IMR-90 (cell line): Measurements from ENCODE around the gene DPYSL3. TPM values are rescaled to one million over a fixed set of nuclear protein-coding genes. Genes with fewer than 3 reads are reported as not detected.

Experiments
- ATAC-seq: fragments of 200-7000 bp; cut with Tn5 transposase; 2 replicates; pipeline ENCODE4 v1.9.1; 2020; ENCODE audit warnings: low read depth, mild to moderate bottlenecking, moderate library complexity
- BruUV-seq: library from RNA; stranded (reverse); fragments of 400-500 nt; replicated peaks from 2 replicates; lab custom pipeline; 2021; lab: Mats Ljungman, UMichigan
- CTCF ChIA-PET: fragments of 300-600 bp; formaldehyde crosslinking; extraction: SDS; loops from one replicate; lab custom pipeline; 2021; ENCODE audit warnings: antibody characterized with exemption; lab: Yijun Ruan, JAX
- POLR2A ChIA-PET: fragments of 300-600 bp; sonication (Branson Sonifier 250); formaldehyde crosslinking; loops from one replicate; lab custom pipeline; 2022; ENCODE audit warnings: antibody characterized with exemption; ENCODE audit not compliant: unreplicated experiment; lab: Charles Lee
- DNase-seq: peaks from one replicate; pipeline ENCODE4 v3.0.0; 2013
- H2AFZ ChIP-seq: replicated peaks from 2 replicates; pipeline ENCODE3; 2013; ENCODE audit warnings: low read length, mild to moderate bottlenecking; ENCODE audit not compliant: poor library complexity
- H2AK5ac ChIP-seq: 2 replicates; pipeline ENCODE4 v1.6.1; 2013; ENCODE audit warnings: low read depth, low read length, inconsistent platforms
- H2AK9ac ChIP-seq: replicated peaks from 2 replicates; pipeline ENCODE3; 2013; ENCODE audit warnings: mild to moderate bottlenecking, low read depth, low read length, moderate library complexity; ENCODE audit not compliant: poor library complexity
- H2BK120ac ChIP-seq: 2 replicates; pipeline ENCODE4 v1.6.1; 2013; ENCODE audit warnings: low read depth, low read length, inconsistent platforms
- H2BK15ac ChIP-seq: 3 replicates; pipeline ENCODE4 v1.6.1; 2013; ENCODE audit warnings: low read depth, low read length, inconsistent platforms
- H2BK20ac ChIP-seq: 2 replicates; pipeline ENCODE4 v1.6.1; 2013; ENCODE audit warnings: low read depth, mild to moderate bottlenecking, inconsistent platforms, low read length, moderate library complexity
- H2BK5ac ChIP-seq: 2 replicates; pipeline ENCODE4 v1.6.1; 2013; ENCODE audit warnings: mild to moderate bottlenecking, low read depth, low read length, inconsistent platforms; ENCODE audit not compliant: poor library complexity, severe bottlenecking
- H3K14ac ChIP-seq: replicated peaks from 2 replicates; pipeline ENCODE4 v1.6.1; 2013; ENCODE audit warnings: low read depth, low read length, inconsistent platforms
- H3K18ac ChIP-seq: 2 replicates; pipeline ENCODE4 v1.6.1; 2013; ENCODE audit warnings: low read depth, low read length, control low read depth
- H3K23ac ChIP-seq: 2 replicates; pipeline ENCODE4 v1.6.1; 2013; ENCODE audit warnings: low read depth, low read length, inconsistent platforms
- H3K27ac ChIP-seq: 2 replicates; pipeline ENCODE4 v1.5.1; 2013; ENCODE audit warnings: mild to moderate bottlenecking, control low read depth, low read length; ENCODE audit not compliant: insufficient read depth
- H3K27me3 ChIP-seq: 2 replicates; pipeline ENCODE4 v1.6.1; 2013; ENCODE audit warnings: low read length; ENCODE audit not compliant: control insufficient read depth, insufficient read depth
- H3K36me3 ChIP-seq: 2 replicates; pipeline ENCODE4 v1.6.1; 2013; ENCODE audit warnings: low read length, mixed read lengths; ENCODE audit not compliant: control insufficient read depth, insufficient read depth
- H3K4ac ChIP-seq: 2 replicates; pipeline ENCODE4 v1.6.1; 2013; ENCODE audit warnings: low read depth, low read length, inconsistent platforms
- H3K4me1 ChIP-seq: 2 replicates; pipeline ENCODE4 v1.6.1; 2013; ENCODE audit warnings: low read length, mixed read lengths; ENCODE audit not compliant: control insufficient read depth, insufficient read depth
- H3K4me2 ChIP-seq: 2 replicates; pipeline ENCODE4 v1.6.1; 2013; ENCODE audit warnings: low read depth, mild to moderate bottlenecking, control low read depth, low read length, moderate library complexity
- H3K4me3 ChIP-seq: 2 replicates; pipeline ENCODE4 v1.5.1; 2013; ENCODE audit warnings: low read depth, mild to moderate bottlenecking, control low read depth, low read length, moderate library complexity; ENCODE audit not compliant: insufficient read depth
- H3K56ac ChIP-seq: 2 replicates; pipeline ENCODE4 v1.6.1; 2013; ENCODE audit warnings: low read length, inconsistent platforms; ENCODE audit not compliant: insufficient read depth; ENCODE audit errors: extremely low read depth
- H3K79me1 ChIP-seq, 2 experiments: 2 replicates each; pipeline ENCODE4 v1.6.1; 2013; ENCODE audit warnings: low read length in 2 of 2, inconsistent platforms in 1 of 2, low read depth in 1 of 2
- H3K9ac ChIP-seq: 2 replicates; pipeline ENCODE4 v1.6.1; 2013; ENCODE audit warnings: low read depth, low read length, control low read depth
- H3K9me1 ChIP-seq: 2 replicates; pipeline ENCODE4 v1.6.1; 2013; ENCODE audit warnings: low read length, inconsistent platforms; ENCODE audit not compliant: insufficient read depth
- H3K9me3 ChIP-seq: 2 replicates; pipeline ENCODE4 v1.6.1; 2013; ENCODE audit warnings: low read length; ENCODE audit not compliant: control insufficient read depth, insufficient read depth
- H4K20me1 ChIP-seq: 2 replicates; pipeline ENCODE4 v1.6.1; 2013; ENCODE audit warnings: low read length, inconsistent platforms; ENCODE audit not compliant: insufficient read depth
- H4K5ac ChIP-seq: 2 replicates; pipeline ENCODE4 v1.6.1; 2013; ENCODE audit warnings: mild to moderate bottlenecking, low read depth, low read length, control low read depth
- H4K8ac ChIP-seq, 2 experiments: 2 replicates each; pipeline ENCODE4 v1.6.1; 2013; ENCODE audit warnings: low read depth in 2 of 2, low read length in 2 of 2, control low read depth in 1 of 2, inconsistent platforms in 1 of 2
- H4K91ac ChIP-seq: 2 replicates; pipeline ENCODE4 v1.6.1; 2013; ENCODE audit warnings: low read depth, low read length, inconsistent platforms; ENCODE audit not compliant: insufficient read depth
- BHLHE40 ChIP-seq: fragments of 150-350 bp; IDR thresholded peaks from 2 replicates; pipeline ENCODE4 v1.6.1; 2016; ENCODE audit warnings: mild to moderate bottlenecking, low read depth, low read length
- CEBPB ChIP-seq: IDR thresholded peaks from 2 replicates; pipeline ENCODE4 v1.6.1; 2012; ENCODE audit warnings: low read depth, low read length, improper control_type of control experiment
- CHD1 ChIP-seq: IDR thresholded peaks from 2 replicates; pipeline ENCODE4 v1.6.1; 2012; ENCODE audit warnings: low read depth, low read length, improper control_type of control experiment
- CTCF ChIP-seq: conservative IDR thresholded peaks from 2 replicates; pipeline ENCODE4 v1.5.1; 2012; ENCODE audit warnings: mild to moderate bottlenecking, low read depth, low read length, improper control_type of control experiment
- ELK1 ChIP-seq: fragments of 150-350 bp; IDR thresholded peaks from 2 replicates; pipeline ENCODE4 v1.6.1; 2016; ENCODE audit warnings: low read depth, mild to moderate bottlenecking, low read length, moderate library complexity, borderline replicate concordance
- FOS ChIP-seq: fragments of 150-350 bp; IDR thresholded peaks from 2 replicates; pipeline ENCODE4 v1.6.1; 2016; ENCODE audit warnings: low read depth, low read length
- MAFK ChIP-seq: IDR thresholded peaks from 2 replicates; pipeline ENCODE4 v1.6.1; 2012; ENCODE audit warnings: low read depth, low read length, improper control_type of control experiment
- MAZ ChIP-seq: IDR thresholded peaks from 2 replicates; pipeline ENCODE4 v1.6.1; 2012; ENCODE audit warnings: low read depth, mild to moderate bottlenecking, low read length, improper control_type of control experiment, moderate library complexity, borderline replicate concordance
- MXI1 ChIP-seq: IDR thresholded peaks from 2 replicates; pipeline ENCODE4 v1.6.1; 2012; ENCODE audit warnings: low read depth, mild to moderate bottlenecking, low read length, moderate library complexity, borderline replicate concordance
- RAD21 ChIP-seq: IDR thresholded peaks from 2 replicates; pipeline ENCODE4 v1.6.1; 2012; ENCODE audit warnings: low read length, improper control_type of control experiment
- RFX5 ChIP-seq: IDR thresholded peaks from 2 replicates; pipeline ENCODE4 v1.8.0; 2012; ENCODE audit warnings: low read depth, mild to moderate bottlenecking, low read length, moderate library complexity
- SMC3 ChIP-seq: fragments of 150-350 bp; IDR thresholded peaks from 2 replicates; pipeline ENCODE4 v1.6.1; 2016; ENCODE audit warnings: low read depth, mild to moderate bottlenecking, antibody characterized with exemption, low read length, moderate library complexity
- USF2 ChIP-seq: fragments of 150-350 bp; IDR thresholded peaks from 2 replicates; pipeline ENCODE4 v1.6.1; 2017; ENCODE audit warnings: mild to moderate bottlenecking, antibody characterized with exemption, low read length, low read depth
- whole genome bisulfite sequencing, 2 experiments: methylation state at CpG; one replicate each; pipeline versions ENCODE4 v1.1.5 to v1.1.7; 2013; ENCODE audit warnings: missing lambda C conversion rate in 2 of 2; ENCODE audit not compliant: insufficient read length in 1 of 2; ENCODE audit errors: extremely low coverage in 2 of 2; 5-methylcytosine and 5-hydroxymethylcytosine counted together
- dilution Hi-C: fragments of 300-500 bp; cut with HindIII; formaldehyde crosslinking; loops from one replicate; pipeline ENCODE4 v1.14.3; 2018; ENCODE audit warnings: low sequenced_read_pairs; ENCODE audit not compliant: unreplicated experiment
- in situ Hi-C: fragments of 300-500 bp; cut with MboI; formaldehyde crosslinking; loops from 3 replicates; pipeline ENCODE4 v1.14.3; 2019; ENCODE audit warnings: low sequenced_read_pairs, inconsistent platforms, mixed read lengths
- intact Hi-C: fragments of 100-400 bp; cut with micrococcal nuclease; formaldehyde crosslinking; loops from 2 replicates; pipeline ENCODE4 v1.10.0; 2022
- polyA plus RNA-seq, 3 experiments: library from polyadenylated mRNA; depleted of rRNA; stranded (reverse); fragments of >200 nt; gene quantifications; 2 replicates each; pipeline ENCODE4 v1.2.3, GENCODE V29; 2012; ENCODE audit warnings: low replicate concordance in 1 of 3
- total RNA-seq: library from RNA; depleted of rRNA; stranded (reverse); fragments of >200 nt; gene quantifications from 2 replicates; pipeline ENCODE4 v1.2.3, GENCODE V29; 2012

DPYSL3 gene
- total and polyA plus RNA-seq, 2 of the 4 experiments (the other 2 are of a cell fraction), result 50.2 to 60.9 TPM

- WGBS, 2 experiments, result no CpG with 5 or more reads among the region's 4 CpGs
Measured at GRCh38 chr5:147382776-147383175, 127.1 kb downstream of the DPYSL3 start.

More at GRCh38 chr5:147382776-147383175, 127.1 kb downstream of the DPYSL3 start:
- no peaks in the 10 kb centered on the region; the same call in 1 of the 2 replicates for H3K27me3 ChIP-seq
- in situ Hi-C loops (no loop called here), dilution Hi-C loops (no loop called here), intact Hi-C loops (no loop called here)
- peak overlapping the region; percentile 30; the same call in 1 of the 2 replicates for H3K4me3 ChIP-seq
- TF ChIP-seq USF2, result no peak
- TF ChIP-seq MXI1, result no peak
- TF ChIP-seq ELK1, result no peak
- no peak for TF ChIP-seq FOS
- no peak for TF ChIP-seq CHD1
- TF ChIP-seq SMC3, result no peak
- TF ChIP-seq MAZ, result no peak
- no peak for TF ChIP-seq BHLHE40
- TF ChIP-seq RFX5, result no peak
- TF ChIP-seq MAFK, result no peak
- TF ChIP-seq CTCF, result no peak
- TF ChIP-seq CEBPB, result no peak
- TF ChIP-seq RAD21, result no peak
- H3K14ac ChIP-seq, result 0 out of 2 replicates have a peak overlapping the region, but pooled peaks have one; percentile 29
- POLR2A ChIA-PET, result no interaction called here
- no peak overlapping the region for H3K18ac ChIP-seq
- peak overlapping the region; percentile 16 to 94; a peak in 2 of 4 replicates for H4K8ac ChIP-seq
- H3K9ac ChIP-seq, result peak overlapping the region; percentile 21; the same call in 1 of the 2 replicates
- no peaks in the 10 kb centered on the region for H3K9me1 ChIP-seq
- CTCF ChIA-PET, result no interaction called here
- H3K4me2 ChIP-seq, result peak overlapping the region; percentile 64; the same call in 1 of the 2 replicates
- peak overlapping the region; percentile 55 for H4K5ac ChIP-seq
- H2AK9ac ChIP-seq, result no peak overlapping the region
- H3K56ac ChIP-seq, result no peak overlapping the region; the same call in 1 of the 2 replicates
- H2AFZ ChIP-seq, result peak overlapping the region; percentile 85
- no peaks in the 10 kb centered on the region; the same call in 1 of the 2 replicates for H3K4me1 ChIP-seq
- peak overlapping the region; percentile 65; the same call in 1 of the 2 replicates for H3K4ac ChIP-seq
- no TSS peak for BruUV-seq
- ATAC-seq, result peak; percentile 48; the same call in 1 of the 2 replicates
- 0 out of 2 replicates have a peak overlapping the region, but pooled peaks have one; percentile 24 for H3K23ac ChIP-seq
- peaks cover 2% of the 10 kb centered on the region; the same call in 1 of the 2 replicates for H3K9me3 ChIP-seq
- H4K91ac ChIP-seq, result no peak overlapping the region
- no peaks in the 10 kb centered on the region for H3K79me1 ChIP-seq
- no peak overlapping the region for H2BK5ac ChIP-seq
- no peak for DNase-seq
- H2BK15ac ChIP-seq, result no peak overlapping the region
- H3K36me3 ChIP-seq, result no peaks in the 10 kb centered on the region
- H2BK120ac ChIP-seq, result no peak overlapping the region; the same call in 1 of the 2 replicates
- H3K27ac ChIP-seq, result peak overlapping the region; percentile 28; the same call in 1 of the 2 replicates
- no peaks in the 10 kb centered on the region for H4K20me1 ChIP-seq
- H2BK20ac ChIP-seq, result no peak overlapping the region; the same call in 1 of the 2 replicates
- H2AK5ac ChIP-seq, result no peak overlapping the region
